Measurements from ENCODE around the gene ADAMTSL2.

Gene ADAMTSL2

GRCh38 chr9:133605856-133606707 lies 71.6 kb downstream of the ADAMTSL2 start:
- no peak overlapping the region for H3K4me3 ChIP-seq (ENCODE audit: low read depth, low read length)
- in situ Hi-C loops (cut with HindIII; ENCODE audit: low sequenced_read_pairs): no loop called here
- TF ChIP-seq CTCF (IDR thresholded peaks at IDR 0.05; ENCODE audit: low read depth, low read length): no peak
- DNase-seq (ENCODE audit: low read depth, low spot score): no peak

- DNase-seq (ENCODE audit: low read depth, low spot score): no peak
- no peak overlapping the region for H3K4me3 ChIP-seq (ENCODE audit: low read depth, low read length)
- TF ChIP-seq CTCF (IDR thresholded peaks at IDR 0.05; ENCODE audit: low read depth, low read length): no peak
- in situ Hi-C loops (cut with HindIII; ENCODE audit: low sequenced_read_pairs): no loop called here
Measured at GRCh38 chr9:133606708-133607025, 72.2 kb downstream of the ADAMTSL2 start.

- in situ Hi-C loops (cut with HindIII; ENCODE audit: low sequenced_read_pairs): no loop called here
- TF ChIP-seq CTCF (IDR thresholded peaks at IDR 0.05; ENCODE audit: low read depth, low read length): no peak
- no peak for DNase-seq (ENCODE audit: low read depth, low spot score)
Measured at GRCh38 chr9:133607381-133607780, 72.9 kb downstream of the ADAMTSL2 start.

GRCh38 chr9:133607976-133608375 lies 73.5 kb downstream of the ADAMTSL2 start:
- TF ChIP-seq CTCF (IDR thresholded peaks at IDR 0.05; ENCODE audit: low read depth, low read length): no peak
- DNase-seq (ENCODE audit: low read depth, low spot score): no peak
- in situ Hi-C loops (cut with HindIII; ENCODE audit: low sequenced_read_pairs): no loop called here
- no peak overlapping the region for H3K4me3 ChIP-seq (ENCODE audit: low read depth, low read length)

More at GRCh38 chr9:133607381-133607780, 72.9 kb downstream of the ADAMTSL2 start:
- H3K4me3 ChIP-seq (ENCODE audit: low read depth, low read length): no peak overlapping the region

- H3K4me3 ChIP-seq (ENCODE audit: low read depth, low read length): no peak overlapping the region
- no peak for TF ChIP-seq CTCF (IDR thresholded peaks at IDR 0.05; ENCODE audit: low read depth, low read length)
- in situ Hi-C loops (cut with HindIII; ENCODE audit: low sequenced_read_pairs): no loop called here
- DNase-seq (ENCODE audit: low read depth, low spot score): no peak
Measured at GRCh38 chr9:133608382-133608781, 73.9 kb downstream of the ADAMTSL2 start.

GRCh38 chr9:133608889-133609288 lies 74.4 kb downstream of the ADAMTSL2 start:
- DNase-seq (ENCODE audit: low read depth, low spot score): no peak
- no peak for TF ChIP-seq CTCF (IDR thresholded peaks at IDR 0.05; ENCODE audit: low read depth, low read length)
- in situ Hi-C loops (cut with HindIII; ENCODE audit: low sequenced_read_pairs): no loop called here
- H3K4me3 ChIP-seq (ENCODE audit: low read depth, low read length): no peak overlapping the region

Measured in astrocyte of the spinal cord (primary cell).